Ascending aorta (tissue), 2 donors: Measurements from ENCODE around the gene PDX1. TPM values are rescaled to one million over a fixed set of nuclear protein-coding genes. Genes with fewer than 3 reads are reported as not detected.

Source experiments
- DNase-seq, 2 donors: peaks; one replicate each; pipeline ENCODE4 v3.0.0-alpha.2; 2019; ENCODE audit warnings: low spot score in 2 of 2
- H3K27ac ChIP-seq, 2 donors: fragments of 200-600 bp; sonication (generic); one replicate each; pipeline ENCODE4 v1.5.1; 2016 to 2017; ENCODE audit warnings: mild to moderate bottlenecking in 1 of 2
- H3K27me3 ChIP-seq: fragments of 200-600 bp; sonication (generic); one replicate; pipeline ENCODE4 v1.5.1; 2017
- H3K36me3 ChIP-seq, 2 donors: fragments of 200-600 bp; sonication (generic); one replicate each; pipeline ENCODE4 v1.5.1; 2016
- H3K4me1 ChIP-seq, 2 donors: fragments of 200-600 bp; sonication (generic); one replicate each; pipeline ENCODE4 v1.5.1; 2016 to 2017; ENCODE audit warnings: mild to moderate bottlenecking in 1 of 2
- H3K4me3 ChIP-seq, 2 donors: fragments of 200-600 bp; sonication (generic); one replicate each; pipeline ENCODE4 v1.5.1; 2016 to 2017; ENCODE audit warnings: mild to moderate bottlenecking in 1 of 2
- H3K9me3 ChIP-seq, 2 donors: fragments of 200-600 bp; sonication (generic); one replicate each; pipeline ENCODE4 v1.5.1; 2016
- intact Hi-C: fragments of 100-400 bp; cut with DNase I; formaldehyde crosslinking; loops from one replicate; pipeline ENCODE4 v1.15.1; 2023
- total RNA-seq: library from RNA; depleted of rRNA; stranded (reverse); fragments of >200 nt; gene quantifications from one replicate; pipeline ENCODE4 v1.1.0, GENCODE V29; 2016
- TF ChIP-seq, protein P1 (sequence below), 3 experiments: fragments of 200-600 bp in 2 of 3; fragments of 450-650 bp in 1 of 3; sonication (generic) in 2 of 3; IDR thresholded peaks; one replicate each; pipeline ENCODE4 v1.5.1; 2016 to 2019; ENCODE audit warnings: antibody characterized with exemption in 3 of 3, mild to moderate bottlenecking in 1 of 3, moderate library complexity in 1 of 3

The PDX1 gene
- total RNA-seq, 1 donor from 2014 or later: not detected

DNA sequence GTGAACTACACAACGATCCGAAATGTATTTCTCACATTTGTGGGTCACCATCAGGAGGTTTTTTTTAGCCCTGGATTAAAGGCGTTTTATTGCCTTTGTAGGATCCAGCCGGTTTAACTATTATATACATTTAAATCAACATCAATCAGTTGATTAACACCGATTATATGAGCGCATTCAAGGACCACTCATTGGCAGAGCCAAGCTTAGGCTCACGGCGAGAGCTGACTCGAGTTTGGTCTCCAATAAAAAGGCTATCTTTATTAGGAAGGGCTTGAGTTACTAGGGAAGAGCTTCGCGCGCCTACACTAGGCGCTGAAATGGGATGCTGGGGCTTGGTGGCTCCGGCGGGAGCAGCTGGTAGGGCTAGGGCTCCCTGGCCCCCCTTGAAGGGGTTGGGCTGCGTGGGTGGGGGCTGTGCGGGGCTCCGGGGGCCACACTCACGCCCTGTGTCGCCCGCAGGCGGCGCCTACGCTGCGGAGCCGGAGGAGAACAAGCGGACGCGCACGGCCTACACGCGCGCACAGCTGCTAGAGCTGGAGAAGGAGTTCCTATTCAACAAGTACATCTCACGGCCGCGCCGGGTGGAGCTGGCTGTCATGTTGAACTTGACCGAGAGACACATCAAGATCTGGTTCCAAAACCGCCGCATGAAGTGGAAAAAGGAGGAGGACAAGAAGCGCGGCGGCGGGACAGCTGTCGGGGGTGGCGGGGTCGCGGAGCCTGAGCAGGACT lies 4.2 kb downstream of the PDX1 start:
- H3K27ac ChIP-seq: no peak overlapping the region
- intact Hi-C loops: no loop called here
- DNase-seq: no peak
- TF ChIP-seq, protein P1, sequence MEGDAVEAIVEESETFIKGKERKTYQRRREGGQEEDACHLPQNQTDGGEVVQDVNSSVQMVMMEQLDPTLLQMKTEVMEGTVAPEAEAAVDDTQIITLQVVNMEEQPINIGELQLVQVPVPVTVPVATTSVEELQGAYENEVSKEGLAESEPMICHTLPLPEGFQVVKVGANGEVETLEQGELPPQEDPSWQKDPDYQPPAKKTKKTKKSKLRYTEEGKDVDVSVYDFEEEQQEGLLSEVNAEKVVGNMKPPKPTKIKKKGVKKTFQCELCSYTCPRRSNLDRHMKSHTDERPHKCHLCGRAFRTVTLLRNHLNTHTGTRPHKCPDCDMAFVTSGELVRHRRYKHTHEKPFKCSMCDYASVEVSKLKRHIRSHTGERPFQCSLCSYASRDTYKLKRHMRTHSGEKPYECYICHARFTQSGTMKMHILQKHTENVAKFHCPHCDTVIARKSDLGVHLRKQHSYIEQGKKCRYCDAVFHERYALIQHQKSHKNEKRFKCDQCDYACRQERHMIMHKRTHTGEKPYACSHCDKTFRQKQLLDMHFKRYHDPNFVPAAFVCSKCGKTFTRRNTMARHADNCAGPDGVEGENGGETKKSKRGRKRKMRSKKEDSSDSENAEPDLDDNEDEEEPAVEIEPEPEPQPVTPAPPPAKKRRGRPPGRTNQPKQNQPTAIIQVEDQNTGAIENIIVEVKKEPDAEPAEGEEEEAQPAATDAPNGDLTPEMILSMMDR (IDR thresholded peaks at IDR 0.05): no peak
- no peak overlapping the region for H3K4me3 ChIP-seq
- H3K9me3 ChIP-seq: no peaks in the 10 kb centered on the region
- no peaks in the 10 kb centered on the region for H3K36me3 ChIP-seq
- H3K27me3 ChIP-seq: peaks cover 55% of the 10 kb centered on the region
- peaks cover 7 to 23% of the 10 kb centered on the region in 2 donors for H3K4me1 ChIP-seq

DNA sequence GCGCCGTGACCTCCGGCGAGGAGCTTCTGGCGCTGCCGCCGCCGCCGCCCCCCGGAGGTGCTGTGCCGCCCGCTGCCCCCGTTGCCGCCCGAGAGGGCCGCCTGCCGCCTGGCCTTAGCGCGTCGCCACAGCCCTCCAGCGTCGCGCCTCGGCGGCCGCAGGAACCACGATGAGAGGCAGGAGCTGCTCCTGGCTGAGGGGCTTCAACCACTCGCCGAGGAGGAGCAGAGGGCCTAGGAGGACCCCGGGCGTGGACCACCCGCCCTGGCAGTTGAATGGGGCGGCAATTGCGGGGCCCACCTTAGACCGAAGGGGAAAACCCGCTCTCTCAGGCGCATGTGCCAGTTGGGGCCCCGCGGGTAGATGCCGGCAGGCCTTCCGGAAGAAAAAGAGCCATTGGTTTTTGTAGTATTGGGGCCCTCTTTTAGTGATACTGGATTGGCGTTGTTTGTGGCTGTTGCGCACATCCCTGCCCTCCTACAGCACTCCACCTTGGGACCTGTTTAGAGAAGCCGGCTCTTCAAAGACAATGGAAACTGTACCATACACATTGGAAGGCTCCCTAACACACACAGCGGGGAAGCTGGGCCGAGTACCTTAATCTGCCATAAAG lies 4.8 kb downstream of the PDX1 start:
- H3K4me1 ChIP-seq: peaks cover 7 to 21% of the 10 kb centered on the region in 2 donors
- no peaks in the 10 kb centered on the region for H3K36me3 ChIP-seq
- intact Hi-C loops: no loop called here
- peaks cover 51% of the 10 kb centered on the region for H3K27me3 ChIP-seq
- TF ChIP-seq, protein P1 (IDR thresholded peaks at IDR 0.05): no peak
- no peak overlapping the region for H3K4me3 ChIP-seq
- no peak overlapping the region for H3K27ac ChIP-seq
- no peak for DNase-seq
- H3K9me3 ChIP-seq: no peaks in the 10 kb centered on the region

DNA sequence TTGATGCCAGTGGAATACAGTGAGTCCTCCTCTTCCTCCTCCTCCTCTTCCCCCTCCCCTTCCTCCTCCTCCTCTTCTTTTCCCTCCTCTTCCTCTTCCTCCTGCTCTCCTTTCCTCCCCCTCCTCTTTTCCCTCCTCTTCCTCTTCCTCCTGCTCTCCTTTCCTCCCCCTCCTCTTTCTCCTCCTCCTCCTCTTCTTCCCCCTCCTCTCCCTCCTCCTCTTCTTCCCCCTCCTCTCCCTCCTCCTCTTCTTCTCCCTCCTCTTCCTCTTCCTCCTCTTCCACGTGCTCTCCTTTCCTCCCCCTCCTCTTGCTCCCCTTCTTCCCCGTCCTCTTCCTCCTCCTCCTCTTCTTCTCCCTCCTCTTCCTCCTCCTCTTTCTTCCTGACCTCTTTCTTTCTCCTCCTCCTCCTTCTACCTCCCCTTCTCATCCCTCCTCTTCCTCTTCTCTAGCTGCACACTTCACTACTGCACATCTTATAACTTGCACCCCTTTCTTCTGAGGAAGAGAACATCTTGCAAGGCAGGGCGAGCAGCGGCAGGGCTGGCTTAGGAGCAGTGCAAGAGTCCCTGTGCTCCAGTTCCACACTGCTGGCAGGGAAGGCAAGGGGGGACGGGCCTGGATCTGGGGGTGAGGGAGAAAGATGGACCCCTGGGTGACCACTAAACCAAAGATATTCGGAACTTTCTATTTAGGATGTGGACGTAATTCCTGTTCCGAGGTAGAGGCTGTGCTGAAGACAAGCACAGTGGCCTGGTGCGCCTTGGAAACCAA lies 5.6 kb downstream of the PDX1 start:
- H3K27me3 ChIP-seq: peaks cover 43% of the 10 kb centered on the region
- no peaks in the 10 kb centered on the region for H3K36me3 ChIP-seq
- intact Hi-C loops: no loop called here
- peaks cover 7 to 13% of the 10 kb centered on the region in 2 donors for H3K4me1 ChIP-seq
- TF ChIP-seq, protein P1 (IDR thresholded peaks at IDR 0.05): no peak
- H3K9me3 ChIP-seq: no peaks in the 10 kb centered on the region
- H3K4me3 ChIP-seq: no peak overlapping the region
- no peak for DNase-seq
- H3K27ac ChIP-seq: no peak overlapping the region

DNA sequence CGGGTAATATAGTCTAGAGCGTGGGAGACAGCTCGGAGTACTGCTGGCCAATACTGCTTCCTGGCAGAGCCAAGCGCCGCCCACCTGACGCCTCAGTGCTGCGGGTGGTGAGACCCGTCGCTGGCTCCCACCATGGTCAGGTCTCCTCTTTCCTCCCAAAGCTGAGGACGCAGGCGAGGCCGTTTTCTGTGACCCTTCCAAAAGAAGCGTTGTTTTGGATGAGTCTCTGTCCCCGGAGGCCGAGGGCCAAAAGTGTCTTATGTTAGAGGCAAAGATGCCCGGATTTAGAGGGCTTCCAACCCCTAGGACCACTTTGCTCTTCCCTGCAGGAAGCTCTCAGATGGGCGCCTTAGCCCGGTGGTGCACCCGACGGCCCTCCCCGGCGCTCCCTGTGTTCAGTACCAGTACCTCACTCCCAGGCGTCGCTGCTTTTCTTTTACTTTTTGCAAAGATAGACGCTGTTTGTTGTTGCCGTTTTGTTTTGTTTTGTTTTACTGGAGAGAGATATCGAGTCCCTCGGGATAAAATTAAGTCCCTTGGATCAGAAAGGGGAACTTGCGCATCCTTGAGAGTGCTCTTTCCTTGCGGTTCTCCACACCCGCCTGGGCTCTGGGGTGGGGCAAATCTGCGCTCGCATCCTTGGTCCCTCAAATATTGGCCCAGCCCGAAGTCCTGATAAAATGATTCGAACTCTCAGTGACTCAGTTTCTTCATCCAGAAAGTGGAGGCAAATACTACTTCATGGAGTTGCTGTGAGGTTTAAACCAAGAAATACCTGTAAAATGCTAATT lies 7.0 kb downstream of the PDX1 start:
- no peak for DNase-seq
- Histone ChIP-seq H3K4me3 (no peak overlapping the region), H3K4me1 (peaks cover 0 to 3% of the 10 kb centered on the region in 2 donors), H3K9me3 (no peaks in the 10 kb centered on the region), H3K36me3 (no peaks in the 10 kb centered on the region), H3K27me3 (peaks cover 35% of the 10 kb centered on the region), H3K27ac (no peak overlapping the region)
- TF ChIP-seq, protein P1 (IDR thresholded peaks at IDR 0.05): no peak
- intact Hi-C loops: no loop called here
